BJ (cell line): Measurements from ENCODE around the gene MYCN. TPM values are rescaled to one million over a fixed set of nuclear protein-coding genes. Genes with fewer than 3 reads are reported as not detected.
"Not testable (repeated sequence)": the region's sequence is repeated elsewhere in the genome, so short reads cannot be mapped to it uniquely, and the experiment has no call there.

Source experiments
- CTCF ChIA-PET: fragments of 350-600 bp; formaldehyde crosslinking; extraction: SDS; loops from one replicate; lab custom pipeline; 2021; ENCODE audit warnings: antibody characterized with exemption, inconsistent platforms; lab: Yijun Ruan, JAX
- POLR2A ChIA-PET: fragments of 300-600 bp; sonication (Branson Sonifier 250); formaldehyde crosslinking; extraction: SDS; loops from one replicate; lab custom pipeline; 2021; ENCODE audit warnings: antibody characterized with exemption; lab: Charles Lee
- DNase-seq: peaks from one replicate; pipeline ENCODE4 v3.0.0-alpha.2; 2011; ENCODE audit warnings: low read depth
- H3K27me3 ChIP-seq: 2 replicates; pipeline ENCODE4 v1.6.0; 2011; ENCODE audit warnings: low read length; ENCODE audit not compliant: control insufficient read depth, insufficient read depth
- H3K36me3 ChIP-seq: 2 replicates; pipeline ENCODE4 v1.5.1; 2011; ENCODE audit warnings: low read length; ENCODE audit not compliant: control insufficient read depth, insufficient read depth
- H3K4me3 ChIP-seq: 2 replicates; pipeline ENCODE4 v1.5.1; 2011; ENCODE audit warnings: low read depth, mild to moderate bottlenecking, control low read depth, low read length
- polyA plus RNA-seq: library from polyadenylated mRNA; depleted of rRNA; stranded (reverse); fragments of >200 nt; gene quantifications from 2 replicates; pipeline ENCODE4 v1.2.3, GENCODE V29; 2011
- TF ChIP-seq, protein P1 (sequence below): IDR thresholded peaks from 2 replicates; pipeline ENCODE4 v1.5.1; 2011; ENCODE audit warnings: low read depth, mild to moderate bottlenecking, control low read depth, inconsistent platforms, low read length, moderate library complexity; ENCODE audit not compliant: insufficient read depth

Gene MYCN
- polyA plus RNA-seq, 1 experiment, result not detected

- CTCF ChIA-PET, result interaction anchor here (0.6 kb wide), 1 partner anchor 14 kb away, joined by 3 read pairs; no protein-coding TSS in a partner anchor
- Histone ChIP-seq H3K4me3 (no peak overlapping the region), H3K36me3 (no peaks in the 10 kb centered on the region), H3K27me3 (no peaks in the 10 kb centered on the region)
- DNase-seq, result no peak
- POLR2A ChIA-PET, result no interaction called here
- TF ChIP-seq, protein P1, sequence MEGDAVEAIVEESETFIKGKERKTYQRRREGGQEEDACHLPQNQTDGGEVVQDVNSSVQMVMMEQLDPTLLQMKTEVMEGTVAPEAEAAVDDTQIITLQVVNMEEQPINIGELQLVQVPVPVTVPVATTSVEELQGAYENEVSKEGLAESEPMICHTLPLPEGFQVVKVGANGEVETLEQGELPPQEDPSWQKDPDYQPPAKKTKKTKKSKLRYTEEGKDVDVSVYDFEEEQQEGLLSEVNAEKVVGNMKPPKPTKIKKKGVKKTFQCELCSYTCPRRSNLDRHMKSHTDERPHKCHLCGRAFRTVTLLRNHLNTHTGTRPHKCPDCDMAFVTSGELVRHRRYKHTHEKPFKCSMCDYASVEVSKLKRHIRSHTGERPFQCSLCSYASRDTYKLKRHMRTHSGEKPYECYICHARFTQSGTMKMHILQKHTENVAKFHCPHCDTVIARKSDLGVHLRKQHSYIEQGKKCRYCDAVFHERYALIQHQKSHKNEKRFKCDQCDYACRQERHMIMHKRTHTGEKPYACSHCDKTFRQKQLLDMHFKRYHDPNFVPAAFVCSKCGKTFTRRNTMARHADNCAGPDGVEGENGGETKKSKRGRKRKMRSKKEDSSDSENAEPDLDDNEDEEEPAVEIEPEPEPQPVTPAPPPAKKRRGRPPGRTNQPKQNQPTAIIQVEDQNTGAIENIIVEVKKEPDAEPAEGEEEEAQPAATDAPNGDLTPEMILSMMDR, result no peak
Measured at GRCh38 chr2:15909157-15909556, 31.2 kb upstream of the MYCN start.

DNA sequence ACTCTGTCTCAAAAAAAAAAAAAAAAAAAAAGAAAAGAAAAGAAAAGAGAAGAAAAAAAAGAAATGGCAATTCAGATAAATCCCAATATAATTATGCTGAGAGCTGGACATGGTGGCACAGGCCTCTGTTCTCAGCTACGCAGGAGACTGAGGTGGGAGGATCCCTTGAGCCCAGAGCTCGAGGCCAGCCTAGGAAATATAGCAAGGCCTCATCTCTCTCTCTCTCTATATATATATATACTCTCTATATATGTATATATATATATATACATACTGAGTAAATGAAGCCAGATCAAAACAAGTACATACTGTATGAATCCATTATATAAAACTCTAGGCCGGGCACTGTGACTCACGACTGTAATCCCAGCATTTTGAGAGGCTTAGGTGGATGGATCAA, 30.6 kb upstream of the MYCN start:
- TF ChIP-seq, protein P1, result no peak
- no peaks in the 10 kb centered on the region for H3K36me3 ChIP-seq
- H3K27me3 ChIP-seq, result no peaks in the 10 kb centered on the region
- CTCF ChIA-PET, result interaction anchor here (0.6 kb wide), 1 partner anchor 15 kb away, joined by 3 read pairs; no protein-coding TSS in a partner anchor
- no peak for DNase-seq
- H3K4me3 ChIP-seq, result no peak overlapping the region
- POLR2A ChIA-PET, result no interaction called here

GRCh38 chr2:15911270-15911669, 29.1 kb upstream of the MYCN start:
- CTCF ChIA-PET, DNase-seq, H3K4me3 ChIP-seq, H3K27me3 ChIP-seq, H3K36me3 ChIP-seq: not testable (repeated sequence)
- POLR2A ChIA-PET, result interaction anchor here (0.6 kb wide), 1 partner anchor 11 kb away, joined by 7 read pairs; no protein-coding TSS in a partner anchor

- CTCF ChIA-PET, result no interaction called here
- no peak for DNase-seq
- POLR2A ChIA-PET, result no interaction called here
Measured at GRCh38 chr2:15911686-15912085, 28.7 kb upstream of the MYCN start.

DNA sequence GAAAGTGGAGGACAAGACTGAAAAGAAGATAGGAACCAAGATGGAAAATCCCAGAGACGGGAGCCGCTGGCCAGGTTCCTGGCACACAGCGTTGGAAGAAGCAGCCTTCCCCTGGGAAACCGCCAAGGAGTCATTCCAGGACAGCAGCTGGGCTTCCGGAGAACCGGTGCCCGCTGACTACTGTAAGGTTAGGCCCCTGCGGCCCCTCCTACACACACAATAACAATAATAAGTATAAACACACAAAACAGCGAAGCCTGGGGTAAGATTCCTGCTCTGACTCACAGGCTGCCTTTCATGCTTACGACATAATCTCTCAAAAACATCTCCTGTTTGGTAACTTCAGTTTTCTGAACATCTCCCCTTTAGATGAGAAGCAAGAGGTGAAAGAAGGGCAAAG, 28.1 kb upstream of the MYCN start:
- ChIA-PET CTCF (no interaction called here), POLR2A (no interaction called here)
- TF ChIP-seq, protein P1, result no peak
- Histone ChIP-seq H3K36me3 (no peaks in the 10 kb centered on the region), H3K4me3 (no peak overlapping the region), H3K27me3 (no peaks in the 10 kb centered on the region)
- DNase-seq, result no peak

More at GRCh38 chr2:15911686-15912085, 28.7 kb upstream of the MYCN start:
- Histone ChIP-seq H3K4me3 (no peak overlapping the region), H3K27me3 (no peaks in the 10 kb centered on the region), H3K36me3 (no peaks in the 10 kb centered on the region)
- TF ChIP-seq, protein P1, result no peak

GRCh38 chr2:15913146-15913545, 27.2 kb upstream of the MYCN start:
- Histone ChIP-seq H3K36me3 (no peaks in the 10 kb centered on the region), H3K4me3 (no peak overlapping the region), H3K27me3 (no peaks in the 10 kb centered on the region)
- CTCF ChIA-PET, result no interaction called here
- POLR2A ChIA-PET, result no interaction called here
- no peak for DNase-seq
- TF ChIP-seq, protein P1, result no peak
